NCI-H2227 (cell line): ENCODE measurements around the gene MEF2D.

Source experiments
- DNase-seq: peaks from one replicate; lab custom pipeline; 2025; ENCODE audit not compliant: unreplicated experiment; lab: John Stamatoyannopoulos, UW

The MEF2D gene

GRCh38 chr1:156471496-156472490 lies 28.8 kb downstream of the MEF2D start:
- DNase-seq = no peak

DNA sequence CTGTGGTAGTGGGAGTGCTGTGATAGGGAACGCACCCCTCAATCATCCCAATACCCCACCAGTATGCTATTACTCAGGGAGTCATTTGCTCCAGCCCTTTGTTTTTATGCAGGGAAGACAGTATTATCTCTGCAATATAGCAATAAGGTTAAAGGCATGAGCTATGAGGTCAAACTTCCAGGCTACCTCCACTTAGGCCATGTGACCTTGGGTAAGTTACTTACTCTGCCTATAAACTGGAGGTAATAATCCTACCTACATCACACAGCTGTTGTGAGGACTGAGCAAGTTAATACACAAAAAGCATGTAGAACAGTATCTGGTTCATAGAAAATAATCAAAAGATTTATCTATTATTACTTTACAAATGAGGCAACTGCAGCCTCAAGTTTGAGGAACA lies 30.1 kb downstream of the MEF2D start:
- no peak for DNase-seq

DNA sequence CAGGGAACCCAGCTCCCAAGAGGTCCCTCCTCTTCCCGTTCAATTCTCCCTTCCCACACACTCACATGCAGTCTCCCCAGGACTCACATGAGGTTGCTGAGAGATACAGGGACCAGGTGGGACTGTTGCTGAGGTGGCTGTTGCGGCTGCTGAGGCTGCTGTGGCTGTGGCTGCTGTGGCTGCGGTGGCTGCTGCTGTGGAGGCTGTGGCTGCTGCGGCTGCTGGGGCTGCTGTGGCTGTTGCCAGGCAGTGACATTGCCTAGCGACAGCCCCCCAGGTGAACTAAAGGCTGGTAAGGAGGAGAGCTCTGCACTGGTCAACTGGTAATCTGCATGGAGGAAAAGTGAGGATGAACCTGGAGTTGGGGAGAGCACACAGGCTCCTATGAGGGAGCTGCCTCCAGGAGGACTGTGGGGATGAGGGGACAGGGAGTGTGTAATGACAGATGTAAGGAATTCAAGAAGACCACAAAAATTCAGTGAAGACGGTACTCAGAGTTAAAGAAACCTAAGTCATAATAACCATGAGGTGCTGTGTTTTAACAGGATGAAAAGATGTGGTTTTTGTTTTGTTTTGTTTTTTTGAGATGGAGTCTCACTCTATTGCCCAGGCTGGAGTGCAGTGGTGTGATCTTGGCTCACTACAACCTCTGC lies 31.8 kb downstream of the MEF2D start:
- no peak for DNase-seq

GRCh38 chr1:156467906-156468305 lies 32.7 kb downstream of the MEF2D start:
- DNase-seq = no peak

GRCh38 chr1:156467385-156467784 lies 33.2 kb downstream of the MEF2D start:
- no peak for DNase-seq

- no peak for DNase-seq
Observed at GRCh38 chr1:156465747-156466365, 34.7 kb downstream of the MEF2D start.

DNA sequence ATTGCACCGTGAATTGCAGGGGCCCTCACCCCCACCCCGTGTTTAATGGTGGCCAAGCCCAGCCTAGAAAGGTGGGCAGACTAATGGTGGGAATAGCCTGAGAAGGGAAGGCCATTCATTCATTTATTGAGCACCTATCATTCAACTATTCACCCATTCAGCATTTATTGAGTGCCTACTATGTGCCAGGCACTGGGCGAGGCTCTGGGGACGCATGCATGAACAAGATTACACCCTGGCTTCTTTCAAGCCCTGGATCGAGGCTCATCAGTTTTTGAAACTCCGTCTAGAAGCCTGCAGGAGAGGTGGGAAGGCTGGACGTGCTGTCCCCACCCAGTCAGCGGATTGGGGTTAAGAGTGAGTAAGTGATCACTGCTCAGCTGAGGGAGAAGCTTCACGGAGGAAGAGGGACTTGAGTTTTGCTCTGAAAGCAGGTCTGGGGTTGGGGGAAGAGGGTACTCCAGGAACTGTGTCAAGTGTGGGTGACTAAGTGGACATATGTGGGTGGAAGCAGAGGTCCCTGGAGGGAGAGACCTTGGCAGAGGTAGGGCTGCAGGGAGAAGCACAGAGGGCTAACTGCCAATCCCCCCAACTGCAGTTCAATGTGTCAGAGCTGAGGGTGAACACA lies 35.6 kb downstream of the MEF2D start:
- no peak for DNase-seq

DNA sequence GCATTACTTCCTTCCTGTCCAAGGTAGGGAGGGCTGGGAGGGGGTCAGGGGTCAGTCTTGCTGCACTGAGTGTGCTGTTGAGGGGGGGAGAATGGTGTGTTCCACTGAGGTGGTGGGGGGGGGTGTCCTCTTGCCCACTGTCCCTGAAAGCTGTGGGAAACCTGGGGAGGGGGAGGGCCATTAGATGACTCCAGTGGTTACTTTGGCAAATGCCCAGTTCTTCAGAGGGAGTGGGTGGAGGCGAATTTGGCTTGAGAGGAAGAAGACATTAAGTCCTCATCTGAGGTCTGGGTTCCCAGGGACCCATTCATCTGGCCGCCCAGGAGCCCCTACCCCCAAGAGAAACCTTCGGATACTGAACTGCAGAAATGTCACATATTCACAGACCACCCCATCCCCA lies 36.2 kb downstream of the MEF2D start:
- DNase-seq = no peak

- DNase-seq = no peak
Observed at GRCh38 chr1:156463874-156464273, 36.7 kb downstream of the MEF2D start.

GRCh38 chr1:156462954-156463795 lies 37.4 kb downstream of the MEF2D start:
- DNase-seq = no peak

DNA sequence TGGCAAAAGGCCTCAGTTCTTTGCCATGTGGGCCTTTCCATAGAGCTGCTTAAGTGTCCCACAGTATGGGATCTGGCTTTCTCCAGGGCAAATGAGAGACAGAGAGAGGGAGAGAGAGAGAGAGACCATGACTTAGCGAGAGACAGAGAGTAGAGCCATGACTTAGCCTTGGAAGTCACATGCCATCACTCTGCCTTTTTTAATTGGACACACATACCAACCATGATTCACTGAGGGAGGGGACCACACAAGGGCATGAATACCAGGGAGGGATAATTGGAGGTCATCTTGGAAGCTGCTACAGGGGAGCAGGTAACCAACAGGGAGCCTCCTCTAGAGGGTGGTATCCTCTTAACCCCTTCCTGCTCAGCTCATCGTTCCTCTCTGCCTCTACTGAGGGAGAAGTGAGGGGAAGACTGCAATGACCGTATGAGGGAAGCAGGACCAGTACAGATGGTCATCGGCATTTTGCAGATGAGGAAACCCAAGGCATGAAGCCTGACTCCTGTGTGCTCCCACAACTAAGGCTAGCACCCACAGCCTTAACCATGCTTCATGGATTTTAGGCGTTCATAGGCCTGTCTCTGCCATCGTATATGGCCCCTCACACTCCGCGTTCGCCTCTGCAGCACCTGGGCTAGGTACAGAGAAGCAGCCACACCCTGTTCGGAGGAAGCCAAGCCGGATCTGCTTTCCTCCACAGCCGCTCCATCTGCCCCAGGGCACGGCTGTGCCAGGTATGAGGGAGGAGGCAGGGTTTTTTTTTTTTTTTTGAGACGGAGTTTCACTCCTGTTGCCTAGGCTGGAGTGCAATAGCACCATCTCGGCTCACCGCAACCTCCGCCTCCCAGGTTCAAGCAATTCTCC lies 38.6 kb downstream of the MEF2D start:
- DNase-seq = no peak

- DNase-seq = no peak
Observed at GRCh38 chr1:156461109-156461508, 39.5 kb downstream of the MEF2D start.

GRCh38 chr1:156460525-156460924 lies 40.0 kb downstream of the MEF2D start:
- no peak for DNase-seq

GRCh38 chr1:156458181-156458503 lies 42.4 kb downstream of the MEF2D start:
- no peak for DNase-seq

GRCh38 chr1:156456625-156457465 lies 43.7 kb downstream of the MEF2D start:
- DNase-seq = peak; percentile 98

- DNase-seq = no peak
Observed at GRCh38 chr1:156455362-156455761, 45.2 kb downstream of the MEF2D start.

DNA sequence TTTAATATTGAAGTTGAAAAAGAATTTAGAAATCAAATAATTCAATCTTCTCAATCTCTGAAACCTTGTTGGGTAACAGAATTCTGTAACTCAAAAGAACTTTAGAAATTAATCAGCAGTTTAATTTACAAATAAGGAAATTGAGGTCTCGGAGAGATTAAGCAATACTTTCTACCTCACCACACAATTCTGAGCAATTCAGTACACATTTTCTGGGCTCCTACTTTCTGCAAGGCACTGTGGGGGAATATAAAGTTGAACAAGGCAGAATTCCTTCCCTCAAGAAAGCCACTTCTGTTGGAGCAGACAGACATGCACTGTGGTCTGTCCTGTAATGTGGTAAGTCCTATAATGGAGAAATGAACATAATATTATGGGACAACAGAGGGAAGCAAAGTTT lies 47.7 kb downstream of the MEF2D start:
- DNase-seq = no peak

DNA sequence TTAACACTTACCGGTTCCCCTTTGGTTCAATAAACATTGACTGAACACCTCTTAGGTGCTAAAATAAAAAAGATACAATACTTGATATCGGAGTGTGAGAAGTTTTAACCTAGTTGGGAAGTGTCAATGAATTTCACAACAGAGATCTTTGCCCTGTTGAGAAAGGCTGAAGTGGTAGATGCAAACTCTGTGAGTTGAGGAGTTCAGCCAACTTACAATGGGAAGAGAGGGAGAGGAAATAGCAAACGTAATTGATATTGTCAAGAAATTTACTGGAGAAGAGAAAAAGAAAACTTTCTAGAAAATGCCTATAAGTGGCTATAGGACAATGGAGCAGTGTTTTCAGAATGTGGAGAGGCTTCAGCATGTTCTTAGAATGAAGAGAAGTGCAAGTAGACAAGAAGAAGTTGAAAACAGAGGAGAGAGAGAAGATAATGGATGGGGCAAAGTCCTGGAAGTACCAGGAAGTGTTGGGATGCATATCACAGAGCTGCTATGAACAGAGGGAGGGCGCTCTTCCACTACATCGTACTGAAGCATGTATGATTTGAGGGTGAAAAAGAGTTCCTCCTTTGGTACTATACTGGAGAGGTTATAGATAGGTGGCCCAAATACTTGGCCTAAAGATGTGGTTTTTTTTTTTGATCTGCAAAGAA lies 48.9 kb downstream of the MEF2D start:
- DNase-seq = no peak
